Measurements from ENCODE around the gene CNTN5. TPM values are rescaled to one million over a fixed set of nuclear protein-coding genes. Genes with fewer than 3 reads are reported as not detected.

The CNTN5 gene
- polyA plus RNA-seq, 1 of the 3 experiments (the other 2 are of a cell fraction) = not detected

- TF ChIP-seq, protein P1, sequence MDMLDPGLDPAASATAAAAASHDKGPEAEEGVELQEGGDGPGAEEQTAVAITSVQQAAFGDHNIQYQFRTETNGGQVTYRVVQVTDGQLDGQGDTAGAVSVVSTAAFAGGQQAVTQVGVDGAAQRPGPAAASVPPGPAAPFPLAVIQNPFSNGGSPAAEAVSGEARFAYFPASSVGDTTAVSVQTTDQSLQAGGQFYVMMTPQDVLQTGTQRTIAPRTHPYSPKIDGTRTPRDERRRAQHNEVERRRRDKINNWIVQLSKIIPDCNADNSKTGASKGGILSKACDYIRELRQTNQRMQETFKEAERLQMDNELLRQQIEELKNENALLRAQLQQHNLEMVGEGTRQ (IDR thresholded peaks at IDR 0.05; ENCODE audit: borderline replicate concordance, low read depth, low read length) = no peak
- TF ChIP-seq NRF1 (IDR thresholded peaks at IDR 0.05; ENCODE audit: low read depth, low read length) (no peak), REST (IDR thresholded peaks at IDR 0.05; ENCODE audit: low read depth, low read length) (no peak), RXRA (IDR thresholded peaks at IDR 0.05; ENCODE audit: borderline replicate concordance, low read depth) (no peak), GATA2 (CRISPR knock-in tag; IDR thresholded peaks at IDR 0.05) (no peak), EP300 (IDR thresholded peaks at IDR 0.05; ENCODE audit: borderline replicate concordance in 1 of 2, low read depth in 1 of 2, low read length in 1 of 2) (no peak), ELF1 (IDR thresholded peaks at IDR 0.05) (no peak), FOXM1 (IDR thresholded peaks at IDR 0.05; ENCODE audit: low read depth) (no peak)
These were observed 16.3 kb downstream of the CNTN5 start (continued) for GRCh38 chr11:99037057-99037456.

DNA sequence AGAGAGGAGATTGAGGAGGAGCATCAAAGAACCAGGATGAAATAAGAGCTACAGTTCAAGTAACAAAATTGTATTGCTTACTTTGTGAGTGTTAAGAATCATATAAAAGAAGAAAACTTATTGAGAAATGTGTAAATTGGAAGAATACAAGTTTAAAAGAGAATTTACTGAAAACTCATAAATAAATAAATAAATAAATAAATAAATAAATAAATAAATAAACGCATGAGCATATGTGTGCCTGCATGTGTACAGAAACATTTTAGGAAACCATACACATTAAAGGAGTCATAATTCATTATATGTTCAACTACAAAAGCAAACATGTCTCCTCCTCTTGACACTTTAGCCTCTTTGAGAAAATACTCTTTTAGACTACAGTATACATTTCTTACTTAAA lies 42.6 kb downstream of the CNTN5 start:
- no peak for TF ChIP-seq TEAD4 (IDR thresholded peaks at IDR 0.05; ENCODE audit: borderline replicate concordance, insufficient read depth)
- Histone ChIP-seq H2AFZ (ENCODE audit: low read depth) (no peak overlapping the region), H3K27me3 (ENCODE audit: insufficient read depth) (no peaks in the 10 kb centered on the region), H3K9me2 (no peaks in the 10 kb centered on the region), H3K4me3 (ENCODE audit: low read depth in 2 of 2, low read length in 1 of 2) (no peak overlapping the region), H3K27ac (ENCODE audit: low read depth in 2 of 2, low read length in 1 of 2) (no peak overlapping the region), H3K9ac (no peak overlapping the region), H3K79me2 (ENCODE audit: insufficient read depth) (no peaks in the 10 kb centered on the region), H4K20me1 (ENCODE audit: insufficient read depth) (no peaks in the 10 kb centered on the region), H3K36me3 (replicated peaks in 1 of 2; ENCODE audit: control insufficient read depth in 1 of 2, insufficient read depth in 2 of 2, low read length in 1 of 2) (no peaks in the 10 kb centered on the region), H3K4me2 (no peak overlapping the region), H3F3A (replicated peaks; ENCODE audit: insufficient read depth) (no peaks in the 10 kb centered on the region), H3K9me3 (no peaks in the 10 kb centered on the region), H3K4me1 (ENCODE audit: control insufficient read depth in 1 of 2, insufficient read depth in 2 of 2, low read depth in 1 of 2, low read length in 1 of 2) (no peaks in the 10 kb centered on the region)
- CTCF ChIA-PET = no interaction called here
- DNase-seq = no peak
- 79% methylated on average over 1 of the region's 1 CpG for WGBS (ENCODE audit: low lambda C conversion rate)
- POLR2A ChIA-PET = no interaction called here

DNA sequence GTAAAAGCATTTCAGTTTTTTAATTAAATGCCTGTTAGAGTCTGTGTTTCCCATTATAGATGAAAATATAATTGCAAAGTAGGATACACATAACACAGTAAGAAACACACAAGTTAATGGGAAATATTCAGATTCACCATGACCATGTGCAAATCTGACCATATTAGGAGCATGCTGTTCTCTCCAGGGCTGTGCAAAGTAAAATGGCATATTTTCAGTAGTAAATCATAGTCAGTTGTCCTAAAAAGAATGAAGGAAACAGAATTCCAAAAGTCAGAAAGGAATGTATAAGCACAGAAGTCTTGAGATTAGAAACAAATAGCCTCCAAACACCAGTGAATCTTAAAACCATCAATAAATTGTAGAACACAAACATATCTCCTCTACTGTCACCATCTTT lies 44.4 kb downstream of the CNTN5 start:
- no peak for DNase-seq
- TF ChIP-seq MEF2A (IDR thresholded peaks at IDR 0.05; ENCODE audit: borderline replicate concordance, low read depth) (no peak), ELF1 (IDR thresholded peaks at IDR 0.05) (no peak), MXI1 (IDR thresholded peaks at IDR 0.05; ENCODE audit: low read depth, low read length) (no peak), EZH2phosphoT487 (IDR thresholded peaks at IDR 0.05; ENCODE audit: borderline replicate concordance, low read depth) (no peak), USF1 (IDR thresholded peaks at IDR 0.05; ENCODE audit: borderline replicate concordance, low read depth) (no peak), POLR2AphosphoS5 (IDR thresholded peaks at IDR 0.05; ENCODE audit: low read depth, low read length) (no peak), JUND (IDR thresholded peaks at IDR 0.05) (no peak), YY1 (IDR thresholded peaks at IDR 0.05; ENCODE audit: low read depth) (no peak), FOXM1 (IDR thresholded peaks at IDR 0.05; ENCODE audit: low read depth) (no peak), SMC3 (IDR thresholded peaks at IDR 0.05; ENCODE audit: low read depth, low read length) (no peak)
- TF ChIP-seq, protein P2, sequence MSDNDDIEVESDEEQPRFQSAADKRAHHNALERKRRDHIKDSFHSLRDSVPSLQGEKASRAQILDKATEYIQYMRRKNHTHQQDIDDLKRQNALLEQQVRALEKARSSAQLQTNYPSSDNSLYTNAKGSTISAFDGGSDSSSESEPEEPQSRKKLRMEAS (IDR thresholded peaks at IDR 0.05; ENCODE audit: low read depth) = no peak
- TF ChIP-seq, protein P3, sequence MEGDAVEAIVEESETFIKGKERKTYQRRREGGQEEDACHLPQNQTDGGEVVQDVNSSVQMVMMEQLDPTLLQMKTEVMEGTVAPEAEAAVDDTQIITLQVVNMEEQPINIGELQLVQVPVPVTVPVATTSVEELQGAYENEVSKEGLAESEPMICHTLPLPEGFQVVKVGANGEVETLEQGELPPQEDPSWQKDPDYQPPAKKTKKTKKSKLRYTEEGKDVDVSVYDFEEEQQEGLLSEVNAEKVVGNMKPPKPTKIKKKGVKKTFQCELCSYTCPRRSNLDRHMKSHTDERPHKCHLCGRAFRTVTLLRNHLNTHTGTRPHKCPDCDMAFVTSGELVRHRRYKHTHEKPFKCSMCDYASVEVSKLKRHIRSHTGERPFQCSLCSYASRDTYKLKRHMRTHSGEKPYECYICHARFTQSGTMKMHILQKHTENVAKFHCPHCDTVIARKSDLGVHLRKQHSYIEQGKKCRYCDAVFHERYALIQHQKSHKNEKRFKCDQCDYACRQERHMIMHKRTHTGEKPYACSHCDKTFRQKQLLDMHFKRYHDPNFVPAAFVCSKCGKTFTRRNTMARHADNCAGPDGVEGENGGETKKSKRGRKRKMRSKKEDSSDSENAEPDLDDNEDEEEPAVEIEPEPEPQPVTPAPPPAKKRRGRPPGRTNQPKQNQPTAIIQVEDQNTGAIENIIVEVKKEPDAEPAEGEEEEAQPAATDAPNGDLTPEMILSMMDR (IDR thresholded peaks at IDR 0.05) = no peak
- TF ChIP-seq, protein P4, sequence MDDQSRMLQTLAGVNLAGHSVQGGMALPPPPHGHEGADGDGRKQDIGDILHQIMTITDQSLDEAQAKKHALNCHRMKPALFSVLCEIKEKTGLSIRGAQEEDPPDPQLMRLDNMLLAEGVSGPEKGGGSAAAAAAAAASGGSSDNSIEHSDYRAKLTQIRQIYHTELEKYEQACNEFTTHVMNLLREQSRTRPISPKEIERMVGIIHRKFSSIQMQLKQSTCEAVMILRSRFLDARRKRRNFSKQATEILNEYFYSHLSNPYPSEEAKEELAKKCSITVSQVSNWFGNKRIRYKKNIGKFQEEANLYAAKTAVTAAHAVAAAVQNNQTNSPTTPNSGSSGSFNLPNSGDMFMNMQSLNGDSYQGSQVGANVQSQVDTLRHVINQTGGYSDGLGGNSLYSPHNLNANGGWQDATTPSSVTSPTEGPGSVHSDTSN (IDR thresholded peaks at IDR 0.05) = no peak

More for the DNA sequence above, 44.4 kb downstream of the CNTN5 start:
- H2AFZ ChIP-seq (ENCODE audit: low read depth) = no peak overlapping the region
- no peak overlapping the region for H3K4me3 ChIP-seq (ENCODE audit: low read depth in 2 of 2, low read length in 1 of 2)
- CTCF ChIA-PET = no interaction called here
- H3F3A ChIP-seq (replicated peaks; ENCODE audit: insufficient read depth) = no peaks in the 10 kb centered on the region
- no peak overlapping the region for H3K27ac ChIP-seq (ENCODE audit: low read depth in 2 of 2, low read length in 1 of 2)
- no peaks in the 10 kb centered on the region; a peak in 1 of 4 replicates for H3K4me1 ChIP-seq (ENCODE audit: control insufficient read depth in 1 of 2, insufficient read depth in 2 of 2, low read depth in 1 of 2, low read length in 1 of 2)
- no peaks in the 10 kb centered on the region for H3K27me3 ChIP-seq (ENCODE audit: insufficient read depth)
- POLR2A ChIA-PET = no interaction called here
- no peaks in the 10 kb centered on the region for H3K36me3 ChIP-seq (replicated peaks in 1 of 2; ENCODE audit: control insufficient read depth in 1 of 2, insufficient read depth in 2 of 2, low read length in 1 of 2)
- H3K9me3 ChIP-seq = no peaks in the 10 kb centered on the region
- no peaks in the 10 kb centered on the region for H3K79me2 ChIP-seq (ENCODE audit: insufficient read depth)
- H3K9me2 ChIP-seq = no peaks in the 10 kb centered on the region
- H3K4me2 ChIP-seq = no peak overlapping the region
- no peaks in the 10 kb centered on the region for H4K20me1 ChIP-seq (ENCODE audit: insufficient read depth)
- H3K9ac ChIP-seq = no peak overlapping the region

Data from SK-N-SH (cell line).